Fibroblast of lung (primary cell): ENCODE measurements around the gene ITPKB. TPM values are rescaled to one million over a fixed set of nuclear protein-coding genes. Genes with fewer than 3 reads are reported as not detected.
A peak's percentile ranks its signal among the peaks of the same experiment; 100 is the strongest.

Experiments used
- DNase-seq, 2 donors: peaks; one replicate each; pipeline versions ENCODE4 v3.0.0 to v3.0.0-alpha.2; 2010; ENCODE audit warnings: low read depth in 2 of 2
- H2AFZ ChIP-seq: 2 replicates; pipeline ENCODE4 v1.5.1; 2012; ENCODE audit warnings: low read length, control low read depth, inconsistent platforms
- H3K27ac ChIP-seq: 2 replicates; pipeline ENCODE4 v1.5.1; 2011; ENCODE audit warnings: low read length, control low read depth; ENCODE audit not compliant: insufficient read depth
- H3K27me3 ChIP-seq: 2 replicates; pipeline ENCODE4 v1.5.1; 2011; ENCODE audit warnings: mild to moderate bottlenecking, low read length; ENCODE audit not compliant: control insufficient read depth, insufficient read depth
- H3K36me3 ChIP-seq: 2 replicates; pipeline ENCODE4 v1.5.1; 2011; ENCODE audit warnings: low read length; ENCODE audit not compliant: control insufficient read depth, insufficient read depth
- H3K4me1 ChIP-seq: 2 replicates; pipeline ENCODE4 v1.5.1; 2011; ENCODE audit warnings: low read length; ENCODE audit not compliant: control insufficient read depth, insufficient read depth; ENCODE audit errors: extremely low read depth
- H3K4me2 ChIP-seq: 2 replicates; pipeline ENCODE4 v1.5.1; 2011; ENCODE audit warnings: low read length, control low read depth; ENCODE audit not compliant: insufficient read depth; ENCODE audit errors: extremely low read depth
- H3K4me3 ChIP-seq, 4 experiments: fragments of 200-600 bp in 1 of 4; sonication (generic) in 1 of 4; replicated peaks in 1 of 4; 2 replicates each; pipeline ENCODE4 v1.5.1; 2011 to 2016; ENCODE audit warnings: low read length in 4 of 4, low read depth in 3 of 4, mild to moderate bottlenecking in 3 of 4, control low read depth in 2 of 4, inconsistent platforms in 1 of 4, mixed read lengths in 1 of 4; ENCODE audit not compliant: insufficient read depth in 1 of 4; ENCODE audit errors: control extremely low read depth in 1 of 4
- H3K79me2 ChIP-seq: 2 replicates; pipeline ENCODE4 v1.5.1; 2012; ENCODE audit warnings: mild to moderate bottlenecking, low read length, inconsistent platforms; ENCODE audit not compliant: control insufficient read depth, insufficient read depth
- H3K9ac ChIP-seq: 2 replicates; pipeline ENCODE4 v1.5.1; 2011; ENCODE audit warnings: mild to moderate bottlenecking, low read length, control low read depth; ENCODE audit not compliant: insufficient read depth
- H3K9me3 ChIP-seq: 2 replicates; pipeline ENCODE4 v1.5.1; 2012; ENCODE audit warnings: low read depth, low read length; ENCODE audit not compliant: control insufficient read depth, insufficient read depth
- H4K20me1 ChIP-seq: 2 replicates; pipeline ENCODE4 v1.5.1; 2011; ENCODE audit warnings: low read length; ENCODE audit not compliant: control insufficient read depth, insufficient read depth; ENCODE audit errors: extremely low read depth
- EZH2 ChIP-seq: IDR thresholded peaks from 2 replicates; pipeline ENCODE4 v1.5.1; 2012; ENCODE audit warnings: low read length, control low read depth, mild to moderate bottlenecking; ENCODE audit errors: missing control alignments
- polyA plus RNA-seq, 2 donors: library from polyadenylated mRNA; depleted of rRNA in 1 of 2; stranded (reverse) in 1 of 2; unstranded in 1 of 2; fragments of >200 nt; gene quantifications; 2 replicates each; pipeline ENCODE4 v1.2.1, GENCODE V29; 2011 to 2012; ENCODE audit warnings: missing spikeins in 1 of 2
- total RNA-seq: library from RNA; depleted of rRNA; stranded (reverse); fragments of >200 nt; gene quantifications from 2 replicates; pipeline ENCODE4 v1.2.1, GENCODE V29; 2014
- TF ChIP-seq, protein P1 (sequence below), 2 donors: IDR thresholded peaks in 1 of 2; conservative IDR thresholded peaks in 1 of 2; 1 replicate in 1 of 2; 2 replicates in 1 of 2; pipeline ENCODE4 v1.5.1; 2011 to 2012; ENCODE audit warnings: low read length in 2 of 2, control low read depth in 1 of 2, inconsistent platforms in 1 of 2, low read depth in 1 of 2, mild to moderate bottlenecking in 1 of 2

Gene ITPKB
- total and polyA plus RNA-seq, 2 donors (not counting 1 experiment from before 2014, with no cell fraction given) = 10.2 to 32.4 TPM

DNA sequence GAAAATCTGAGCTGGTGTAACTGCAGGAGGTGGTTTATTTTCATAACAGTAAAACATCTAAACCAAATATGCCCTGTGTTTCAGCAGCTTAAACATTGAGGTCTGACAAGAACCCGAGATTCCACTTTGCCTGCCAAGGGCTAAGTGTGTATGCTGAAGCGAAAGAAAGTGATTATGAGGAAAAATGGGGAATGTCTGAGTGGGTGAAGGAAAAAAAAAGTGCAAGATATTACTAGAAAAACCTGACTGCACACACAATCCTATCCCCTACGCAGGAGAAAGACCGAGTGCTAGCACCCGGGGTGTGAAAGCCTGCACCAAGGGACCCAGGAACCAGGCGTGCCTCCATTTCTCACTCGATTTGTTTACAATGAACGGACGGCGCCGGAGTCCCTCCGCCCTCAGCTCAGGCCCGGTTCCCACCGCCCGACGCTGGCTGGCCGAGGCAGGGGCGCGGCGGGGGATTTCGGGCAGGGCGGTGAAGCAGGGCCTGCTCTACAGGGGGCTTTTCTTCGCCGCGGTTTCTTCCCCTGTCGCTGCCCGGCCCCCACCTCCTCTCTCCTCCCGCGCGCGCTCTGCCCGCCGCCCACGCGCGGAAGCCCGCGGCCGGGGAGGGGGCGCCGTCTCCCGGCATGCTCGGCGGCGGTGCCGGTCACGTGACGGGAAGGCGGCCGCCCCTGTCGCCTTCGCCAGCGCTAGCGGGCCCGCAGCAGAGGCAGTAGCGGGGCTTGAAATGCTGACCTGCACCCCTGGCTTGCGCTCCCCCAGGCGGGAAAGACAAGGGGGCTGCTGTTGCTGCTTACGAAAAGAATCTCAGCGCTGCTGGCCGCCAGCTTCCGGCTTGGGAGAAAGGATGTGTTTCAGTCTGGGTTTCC lies 35.9 kb downstream of the ITPKB start:
- Histone ChIP-seq H3K4me1 (peaks cover 13% of the 10 kb centered on the region), H3K9me3 (no peaks in the 10 kb centered on the region), H3K9ac (peak overlapping the region; percentile 86), H2AFZ (peak overlapping the region; percentile 61), H3K27me3 (no peaks in the 10 kb centered on the region), H3K79me2 (no peaks in the 10 kb centered on the region), H3K36me3 (no peaks in the 10 kb centered on the region), H4K20me1 (no peaks in the 10 kb centered on the region), H3K4me3 (peak overlapping the region; percentile 33 to 65 (median 60)), H3K4me2 (peak overlapping the region; percentile 96), H3K27ac (peak overlapping the region; percentile 92)
- DNase-seq = peak; percentile 80 to 84
- TF ChIP-seq, protein P1, sequence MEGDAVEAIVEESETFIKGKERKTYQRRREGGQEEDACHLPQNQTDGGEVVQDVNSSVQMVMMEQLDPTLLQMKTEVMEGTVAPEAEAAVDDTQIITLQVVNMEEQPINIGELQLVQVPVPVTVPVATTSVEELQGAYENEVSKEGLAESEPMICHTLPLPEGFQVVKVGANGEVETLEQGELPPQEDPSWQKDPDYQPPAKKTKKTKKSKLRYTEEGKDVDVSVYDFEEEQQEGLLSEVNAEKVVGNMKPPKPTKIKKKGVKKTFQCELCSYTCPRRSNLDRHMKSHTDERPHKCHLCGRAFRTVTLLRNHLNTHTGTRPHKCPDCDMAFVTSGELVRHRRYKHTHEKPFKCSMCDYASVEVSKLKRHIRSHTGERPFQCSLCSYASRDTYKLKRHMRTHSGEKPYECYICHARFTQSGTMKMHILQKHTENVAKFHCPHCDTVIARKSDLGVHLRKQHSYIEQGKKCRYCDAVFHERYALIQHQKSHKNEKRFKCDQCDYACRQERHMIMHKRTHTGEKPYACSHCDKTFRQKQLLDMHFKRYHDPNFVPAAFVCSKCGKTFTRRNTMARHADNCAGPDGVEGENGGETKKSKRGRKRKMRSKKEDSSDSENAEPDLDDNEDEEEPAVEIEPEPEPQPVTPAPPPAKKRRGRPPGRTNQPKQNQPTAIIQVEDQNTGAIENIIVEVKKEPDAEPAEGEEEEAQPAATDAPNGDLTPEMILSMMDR (conservative IDR thresholded peaks at IDR 0.05 in 1 of 2, IDR thresholded peaks at IDR 0.05 in 1 of 2; ENCODE audit: low read depth in 1 of 2, low read length in 2 of 2) = no peak
- TF ChIP-seq EZH2 = no peak

- peak; percentile 74 to 82 for DNase-seq
- H2AFZ ChIP-seq = no peak overlapping the region
- peak overlapping the region; percentile 96 for H3K4me2 ChIP-seq
Observed at GRCh38 chr1:226702318-226702956, 36.6 kb downstream of the ITPKB start.

DNA sequence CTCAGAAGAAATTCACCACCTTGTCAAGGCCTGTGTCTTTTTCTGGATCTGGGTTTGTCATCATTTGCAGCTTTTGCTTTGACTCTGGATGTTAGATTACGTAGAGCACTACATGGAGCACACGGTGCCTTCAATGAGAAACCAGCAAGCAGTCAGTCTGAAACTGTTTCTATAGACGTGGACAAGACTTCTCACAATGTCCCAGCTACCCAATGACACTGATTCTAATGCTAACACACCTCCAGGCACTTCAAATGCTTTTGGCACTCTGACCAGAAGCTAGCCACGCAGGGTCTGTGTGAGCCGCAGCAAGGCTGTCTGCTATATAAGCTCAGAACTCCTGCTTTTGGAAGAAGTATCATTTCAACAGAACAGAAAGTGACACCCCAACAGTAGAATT lies 38.2 kb downstream of the ITPKB start:
- Histone ChIP-seq H4K20me1 (no peaks in the 10 kb centered on the region), H3K9me3 (no peaks in the 10 kb centered on the region), H2AFZ (no peak overlapping the region), H3K4me1 (peaks cover 31% of the 10 kb centered on the region), H3K9ac (no peak overlapping the region), H3K27ac (no peak overlapping the region), H3K4me2 (no peak overlapping the region), H3K36me3 (no peaks in the 10 kb centered on the region), H3K4me3 (no peak overlapping the region), H3K79me2 (no peaks in the 10 kb centered on the region), H3K27me3 (no peaks in the 10 kb centered on the region)
- no peak for TF ChIP-seq EZH2
- TF ChIP-seq, protein P1 (conservative IDR thresholded peaks at IDR 0.05 in 1 of 2, IDR thresholded peaks at IDR 0.05 in 1 of 2; ENCODE audit: low read depth in 1 of 2, low read length in 2 of 2) = no peak
- no peak for DNase-seq

More at GRCh38 chr1:226702318-226702956, 36.6 kb downstream of the ITPKB start:
- H3K9ac ChIP-seq = no peak overlapping the region
- H3K4me1 ChIP-seq = peaks cover 20% of the 10 kb centered on the region
- no peak for TF ChIP-seq EZH2
- TF ChIP-seq, protein P1 (conservative IDR thresholded peaks at IDR 0.05 in 1 of 2, IDR thresholded peaks at IDR 0.05 in 1 of 2; ENCODE audit: low read depth in 1 of 2, low read length in 2 of 2) = no peak
- H3K4me3 ChIP-seq = peak overlapping the region in 3 of 4 experiments; percentile 56 to 65 (median 59)
- no peaks in the 10 kb centered on the region for H4K20me1 ChIP-seq
- H3K79me2 ChIP-seq = no peaks in the 10 kb centered on the region
- H3K27me3 ChIP-seq = no peaks in the 10 kb centered on the region
- no peaks in the 10 kb centered on the region for H3K36me3 ChIP-seq
- H3K27ac ChIP-seq = peak overlapping the region; percentile 92
- no peaks in the 10 kb centered on the region for H3K9me3 ChIP-seq
